OCI-LY1 (cell line): ENCODE data around the gene CLBA1.

Experiments used
- H2AFZ ChIP-seq: fragments of 200-600 bp; sonication (generic), shearing (Covaris generic); 2 replicates; pipeline ENCODE4 v1.6.0; 2014; ENCODE audit warnings: antibody characterized with exemption, mild to moderate bottlenecking, low read length
- H3F3A ChIP-seq: fragments of 200-600 bp; sonication (generic), shearing (Covaris generic); 2 replicates; pipeline ENCODE4 v1.6.0; 2014; ENCODE audit warnings: mild to moderate bottlenecking, antibody characterized with exemption, low read length, moderate library complexity; ENCODE audit not compliant: insufficient read depth
- H3K27ac ChIP-seq: fragments of 200-600 bp; sonication (generic); 2 replicates; pipeline ENCODE4 v1.5.1; 2014; ENCODE audit warnings: low read length, mixed run types, mild to moderate bottlenecking, low read depth; ENCODE audit not compliant: poor library complexity, severe bottlenecking
- H3K27me3 ChIP-seq: fragments of 200-600 bp; sonication (generic); 2 replicates; pipeline ENCODE4 v1.6.0; 2014; ENCODE audit warnings: antibody characterized with exemption, mild to moderate bottlenecking, low read length, moderate library complexity; ENCODE audit not compliant: insufficient read depth
- H3K36me3 ChIP-seq: fragments of 200-600 bp; sonication (generic); 2 replicates; pipeline ENCODE4 v1.6.1; 2014; ENCODE audit warnings: mild to moderate bottlenecking, antibody characterized with exemption, low read length, moderate library complexity, mixed read lengths; ENCODE audit not compliant: insufficient read depth
- H3K4me1 ChIP-seq: fragments of 200-600 bp; sonication (generic); 2 replicates; pipeline ENCODE4 v1.5.1; 2014; ENCODE audit warnings: mild to moderate bottlenecking, low read length, moderate library complexity; ENCODE audit not compliant: insufficient read depth, severe bottlenecking
- H3K4me2 ChIP-seq: fragments of 200-600 bp; sonication (generic), shearing (Covaris generic); 2 replicates; pipeline ENCODE4 v1.6.1; 2014; ENCODE audit warnings: low read length
- H3K4me3 ChIP-seq: fragments of 200-600 bp; sonication (generic); 2 replicates; pipeline ENCODE4 v1.5.1; 2014; ENCODE audit warnings: low read length, low read depth, mild to moderate bottlenecking, mixed read lengths; ENCODE audit not compliant: poor library complexity, severe bottlenecking
- H3K79me2 ChIP-seq: fragments of 200-600 bp; shearing (Covaris generic); 2 replicates; pipeline ENCODE4 v1.6.1; 2016; ENCODE audit warnings: mixed run types, low read length, mixed read lengths; ENCODE audit not compliant: insufficient read depth
- H3K9ac ChIP-seq: fragments of 200-600 bp; sonication (generic), shearing (Covaris generic); 2 replicates; pipeline ENCODE4 v1.6.1; 2014; ENCODE audit warnings: mild to moderate bottlenecking, low read length, mixed read lengths
- H3K9me2 ChIP-seq: fragments of 200-600 bp; sonication (generic), shearing (Covaris generic); 2 replicates; pipeline ENCODE4 v1.6.1; 2014; ENCODE audit warnings: low read depth, mild to moderate bottlenecking, low read length, mixed read lengths
- H3K9me3 ChIP-seq: fragments of 200-600 bp; shearing (Covaris generic); 2 replicates; pipeline ENCODE4 v1.6.1; 2014; ENCODE audit warnings: low read length, mixed read lengths
- H4K20me1 ChIP-seq: fragments of 200-600 bp; sonication (generic), shearing (Covaris generic); 2 replicates; pipeline ENCODE4 v1.6.0; 2016; ENCODE audit warnings: mild to moderate bottlenecking, low read length; ENCODE audit not compliant: insufficient read depth
- CTCF ChIP-seq: fragments of 200-600 bp; sonication (generic), shearing (Covaris generic); IDR thresholded peaks from 2 replicates; pipeline ENCODE4 v1.5.1; 2017; ENCODE audit warnings: mild to moderate bottlenecking, antibody characterized with exemption, low read length, moderate library complexity, mixed read lengths
- EZH2 ChIP-seq: fragments of 200-600 bp; sonication (generic), shearing (Covaris generic); IDR thresholded peaks from 2 replicates; pipeline ENCODE4 v1.8.0; 2017; ENCODE audit warnings: borderline replicate concordance, mixed run types, mild to moderate bottlenecking, antibody characterized with exemption, low read length, moderate library complexity, mixed read lengths

The CLBA1 gene

DNA sequence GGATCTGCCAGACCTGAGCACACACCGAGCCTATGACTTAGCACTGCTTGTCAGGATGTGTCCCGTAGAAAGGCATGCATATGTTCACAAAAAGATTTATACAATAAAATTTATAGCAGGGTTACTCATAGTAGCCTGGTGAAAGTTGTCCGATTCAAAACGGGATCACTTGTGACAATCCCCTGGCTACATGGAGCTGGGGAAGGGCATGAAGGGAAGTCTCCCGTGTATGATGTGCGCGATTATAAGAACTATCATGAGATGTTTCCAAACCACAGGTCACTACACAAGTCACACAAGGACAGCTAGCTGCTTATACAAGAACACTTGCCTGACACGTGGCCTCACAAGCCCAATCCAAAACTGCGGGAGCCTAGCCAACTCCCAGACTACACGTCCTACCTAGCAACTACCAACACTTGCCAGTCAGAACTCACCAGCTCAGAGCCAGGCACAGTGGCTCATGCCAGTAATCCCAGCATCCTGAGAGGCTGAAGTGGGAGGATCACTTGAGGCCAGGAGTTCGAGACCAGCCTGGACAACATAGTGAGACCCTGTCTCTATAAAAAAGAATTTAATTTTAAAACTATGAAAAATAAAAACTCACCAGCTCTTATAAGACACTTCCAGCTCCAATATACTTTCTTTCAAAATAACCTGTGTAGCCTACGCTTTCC, 42.8 kb downstream of the CLBA1 start:
- Histone ChIP-seq H3K9me2 (no peaks in the 10 kb centered on the region), H3K27ac (no peak overlapping the region), H3K79me2 (no peaks in the 10 kb centered on the region), H2AFZ (no peak overlapping the region), H3K9ac (no peak overlapping the region), H3K27me3 (peaks cover 17% of the 10 kb centered on the region), H3K4me2 (no peak overlapping the region), H3K4me1 (peaks cover 23% of the 10 kb centered on the region), H3K36me3 (no peaks in the 10 kb centered on the region), H3K9me3 (peaks cover 3% of the 10 kb centered on the region; the same call in 1 of the 2 replicates), H3K4me3 (no peak overlapping the region), H4K20me1 (no peaks in the 10 kb centered on the region), H3F3A (0 out of 2 replicates have a peak, but pooled peaks cover 5% of the 10 kb centered on the region)
- no peak for TF ChIP-seq CTCF
- TF ChIP-seq EZH2: no peak

DNA sequence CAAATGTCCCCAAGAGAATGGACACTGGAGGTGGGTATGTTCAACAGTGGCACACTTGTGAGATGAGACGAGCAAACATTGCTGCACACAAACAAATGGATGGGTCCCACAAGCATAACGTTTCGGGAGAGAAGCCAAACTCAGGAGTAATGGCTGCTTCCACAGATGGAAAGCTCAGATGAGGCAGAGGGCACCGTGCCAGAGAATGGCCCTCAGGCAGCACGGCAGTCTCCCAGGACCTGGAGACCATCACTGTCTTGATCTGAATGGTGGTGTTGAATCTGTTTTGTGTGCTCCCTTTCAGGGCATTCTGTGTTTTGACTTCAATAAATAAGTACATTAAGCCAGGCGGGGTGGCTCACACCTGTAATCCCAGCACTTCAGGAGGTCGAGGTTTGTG, 43.8 kb downstream of the CLBA1 start:
- H3K9me3 ChIP-seq: peaks cover 12% of the 10 kb centered on the region; the same call in 1 of the 2 replicates
- no peaks in the 10 kb centered on the region for H4K20me1 ChIP-seq
- no peak overlapping the region for H3K9ac ChIP-seq
- H3K27ac ChIP-seq: no peak overlapping the region
- H3F3A ChIP-seq: no peaks in the 10 kb centered on the region
- no peak overlapping the region for H2AFZ ChIP-seq
- H3K4me1 ChIP-seq: peaks cover 24% of the 10 kb centered on the region
- no peaks in the 10 kb centered on the region for H3K9me2 ChIP-seq
- H3K4me2 ChIP-seq: no peak overlapping the region
- H3K27me3 ChIP-seq: peaks cover 21% of the 10 kb centered on the region
- H3K4me3 ChIP-seq: no peak overlapping the region
- TF ChIP-seq EZH2: no peak
- no peak for TF ChIP-seq CTCF
- H3K79me2 ChIP-seq: no peaks in the 10 kb centered on the region
- H3K36me3 ChIP-seq: no peaks in the 10 kb centered on the region; the same call in 1 of the 2 replicates

GRCh38 chr14:105030194-105030593, 44.6 kb downstream of the CLBA1 start:
- no peak overlapping the region for H3K4me3 ChIP-seq
- no peak overlapping the region for H2AFZ ChIP-seq
- no peaks in the 10 kb centered on the region for H4K20me1 ChIP-seq
- H3K79me2 ChIP-seq: no peaks in the 10 kb centered on the region
- no peak for TF ChIP-seq CTCF
- no peak for TF ChIP-seq EZH2
- peaks cover 15% of the 10 kb centered on the region; the same call in 1 of the 2 replicates for H3K9me3 ChIP-seq
- no peaks in the 10 kb centered on the region for H3K9me2 ChIP-seq
- peaks cover 21% of the 10 kb centered on the region for H3K4me1 ChIP-seq
- H3K4me2 ChIP-seq: no peak overlapping the region
- peaks cover 21% of the 10 kb centered on the region for H3K27me3 ChIP-seq
- H3F3A ChIP-seq: no peaks in the 10 kb centered on the region
- no peak overlapping the region for H3K9ac ChIP-seq
- no peaks in the 10 kb centered on the region; the same call in 1 of the 2 replicates for H3K36me3 ChIP-seq
- H3K27ac ChIP-seq: no peak overlapping the region
